Measurements from ENCODE around the gene MRPL2. TPM values are rescaled to one million over a fixed set of nuclear protein-coding genes. Genes with fewer than 3 reads are reported as not detected.

Gene MRPL2
- total RNA-seq (2022; extraction: Qiagen RNA extraction; ENCODE audit: low read depth): 44.1 to 63.1 TPM (median 54.2 TPM) in 5 replicates

GRCh38 chr6:43059168-43060033 is at the start of gene MRPL2, which contains the start of gene KLC4:
MRPL2 (minus strand) TSS chr6:43059434; CDS start chr6:43059381, 53 bp downstream.
KLC4 (plus strand) TSS chr6:43059631; CDS start chr6:43061336, 1,705 bp downstream.

GRCh38 chr6:43075670-43076463 is 16.6 kb upstream of the MRPL2 start, which contains the start of gene PTK7:
PTK7 (plus strand) TSS chr6:43076314; CDS start chr6:43076489, 175 bp downstream.

GRCh38 chr6:43053545-43054205 is 5.6 kb downstream of the MRPL2 start, which contains the start of gene CUL7:
CUL7 (minus strand) TSS chr6:43053851; CDS start chr6:43052788, 1,063 bp downstream.

GRCh38 chr6:43021270-43022047 is 37.8 kb downstream of the MRPL2 start, which contains the start of gene RRP36:
RRP36 (plus strand) TSS chr6:43021623; CDS start chr6:43021655, 32 bp downstream.

GRCh38 chr6:43013843-43014433 is 45.3 kb downstream of the MRPL2 start, which contains the start of the genes KLHDC3 and MEA1:
KLHDC3 (plus strand) TSS chr6:43014249; CDS start chr6:43017193, 2,944 bp downstream.
MEA1 (minus strand) TSS chr6:43013946; CDS start chr6:43013813, 133 bp downstream.

Other genes starting within 250 kb of the MRPL2 start
- gene RPL7L1, start 179.8 kb downstream of the MRPL2 start, total RNA-seq (2022; extraction: Qiagen RNA extraction; ENCODE audit: low read depth): 64.2 to 113 TPM (median 66.4 TPM) in 5 replicates
- gene PTCRA, start 143.4 kb downstream of the MRPL2 start, total RNA-seq (2022; extraction: Qiagen RNA extraction; ENCODE audit: low read depth): not detected in 5 replicates
- 31.6 to 48.5 TPM (median 44.5 TPM) in 5 replicates for gene CNPY3, start 130.0 kb downstream of the MRPL2 start, total RNA-seq (2022; extraction: Qiagen RNA extraction; ENCODE audit: low read depth)
- 0.24 to 0.27 TPM in 2 of 5 replicates, not detected in the others for gene GNMT, start 98.7 kb downstream of the MRPL2 start, total RNA-seq (2022; extraction: Qiagen RNA extraction; ENCODE audit: low read depth)
- gene PEX6, start 80.3 kb downstream of the MRPL2 start, total RNA-seq (2022; extraction: Qiagen RNA extraction; ENCODE audit: low read depth): 4.5 to 9.9 TPM (median 9.6 TPM) in 5 replicates
- gene PPP2R5D, start 74.9 kb downstream of the MRPL2 start, total RNA-seq (2022; extraction: Qiagen RNA extraction; ENCODE audit: low read depth): 26.4 to 30.0 TPM (median 27.2 TPM) in 5 replicates
- 90.3 to 112 TPM (median 91.5 TPM) in 5 replicates for gene MEA1, start 45.5 kb downstream of the MRPL2 start, total RNA-seq (2022; extraction: Qiagen RNA extraction; ENCODE audit: low read depth)
- 22.2 to 31.7 TPM (median 30.9 TPM) in 5 replicates for gene KLHDC3, start 45.2 kb downstream of the MRPL2 start, total RNA-seq (2022; extraction: Qiagen RNA extraction; ENCODE audit: low read depth)
- 67.6 to 88.6 TPM (median 72.1 TPM) in 5 replicates for gene RRP36, start 37.8 kb downstream of the MRPL2 start, total RNA-seq (2022; extraction: Qiagen RNA extraction; ENCODE audit: low read depth)
- gene CUL7, start 5.6 kb downstream of the MRPL2 start, total RNA-seq (2022; extraction: Qiagen RNA extraction; ENCODE audit: low read depth): 5.2 to 9.4 TPM (median 8.0 TPM) in 5 replicates
- gene KLC4, start 197 bp upstream of the MRPL2 start, total RNA-seq (2022; extraction: Qiagen RNA extraction; ENCODE audit: low read depth): 4.4 to 7.9 TPM (median 6.8 TPM) in 5 replicates
- 3.1 to 5.5 TPM (median 4.1 TPM) in 5 replicates for gene PTK7, start 16.9 kb upstream of the MRPL2 start, total RNA-seq (2022; extraction: Qiagen RNA extraction; ENCODE audit: low read depth)
- gene SRF, start 111.8 kb upstream of the MRPL2 start, total RNA-seq (2022; extraction: Qiagen RNA extraction; ENCODE audit: low read depth): 10.8 to 20.2 TPM (median 17.8 TPM) in 5 replicates
- 6.2 to 9.5 TPM (median 9.3 TPM) in 5 replicates for gene CUL9, start 122.8 kb upstream of the MRPL2 start, total RNA-seq (2022; extraction: Qiagen RNA extraction; ENCODE audit: low read depth)
- gene DNPH1, start 170.0 kb upstream of the MRPL2 start, total RNA-seq (2022; extraction: Qiagen RNA extraction; ENCODE audit: low read depth): 55.7 to 104 TPM (median 97.9 TPM) in 5 replicates
- gene TTBK1, start 184.0 kb upstream of the MRPL2 start, total RNA-seq (2022; extraction: Qiagen RNA extraction; ENCODE audit: low read depth): 0.06 to 0.10 TPM (median 0.08 TPM) in 4 of 5 replicates, not detected in the other
- not detected in 5 replicates for gene SLC22A7, start 238.8 kb upstream of the MRPL2 start, total RNA-seq (2022; extraction: Qiagen RNA extraction; ENCODE audit: low read depth)
- 0.28 to 0.64 TPM (median 0.44 TPM) in 4 of 5 replicates, not detected in the other for gene CRIP3, start 249.4 kb upstream of the MRPL2 start, total RNA-seq (2022; extraction: Qiagen RNA extraction; ENCODE audit: low read depth)